HG02981 (cell line): ENCODE measurements around the gene IQSEC3.

ENCODE experiments used
- ATAC-seq: cut with Tn5 transposase; IDR thresholded peaks from one replicate; pipeline ENCODE4 v1.9.1; 2021; ENCODE audit warnings: mild to moderate bottlenecking, moderate library complexity; ENCODE audit not compliant: unreplicated experiment

The IQSEC3 gene

GRCh38 chr12:195951-196350 is 129.4 kb downstream of the IQSEC3 start:
- no peak for ATAC-seq

- no peak for ATAC-seq
Observed at GRCh38 chr12:196436-196835, 129.9 kb downstream of the IQSEC3 start.

- no peak for ATAC-seq
Observed at GRCh38 chr12:197347-197746, 130.8 kb downstream of the IQSEC3 start.

GRCh38 chr12:197911-198695 is 131.5 kb downstream of the IQSEC3 start:
- no peak for ATAC-seq

- ATAC-seq = no peak
Observed at GRCh38 chr12:198705-199104, 132.1 kb downstream of the IQSEC3 start.

GRCh38 chr12:201361-201760 is 134.8 kb downstream of the IQSEC3 start:
- no peak for ATAC-seq

GRCh38 chr12:202081-202731 is 135.6 kb downstream of the IQSEC3 start:
- no peak for ATAC-seq

GRCh38 chr12:203074-203461 is 136.5 kb downstream of the IQSEC3 start:
- ATAC-seq = no peak

- ATAC-seq = no peak
Observed at GRCh38 chr12:203462-204260, 137.1 kb downstream of the IQSEC3 start.

- ATAC-seq = no peak
Observed at GRCh38 chr12:204261-204678, 137.7 kb downstream of the IQSEC3 start.

GRCh38 chr12:205026-205425 is 138.5 kb downstream of the IQSEC3 start:
- no peak for ATAC-seq

- ATAC-seq = no peak
Observed at GRCh38 chr12:206746-207440, 140.3 kb downstream of the IQSEC3 start.

- ATAC-seq = no peak
Observed at GRCh38 chr12:207804-208203, 141.2 kb downstream of the IQSEC3 start.

GRCh38 chr12:208813-209212 is 142.2 kb downstream of the IQSEC3 start:
- no peak for ATAC-seq

GRCh38 chr12:209246-209645 is 142.7 kb downstream of the IQSEC3 start:
- ATAC-seq = no peak

- no peak for ATAC-seq
Observed at GRCh38 chr12:209851-210250, 143.3 kb downstream of the IQSEC3 start.

GRCh38 chr12:210277-211141 is 143.9 kb downstream of the IQSEC3 start:
- no peak for ATAC-seq

GRCh38 chr12:211142-211465 is 144.5 kb downstream of the IQSEC3 start:
- ATAC-seq = no peak

GRCh38 chr12:211639-212414 is 145.3 kb downstream of the IQSEC3 start:
- ATAC-seq = no peak

GRCh38 chr12:212415-212714 is 145.8 kb downstream of the IQSEC3 start:
- no peak for ATAC-seq
